ENCODE data around the gene ANKH. TPM values are rescaled to one million over a fixed set of nuclear protein-coding genes. Genes with fewer than 3 reads are reported as not detected.

Gene ANKH
- total and polyA plus RNA-seq, 10 of the 15 experiments (the other 5 are each of a cell fraction or from before 2014, with no cell fraction given): 2.1 to 43.9 (median 14.4) TPM

DNA sequence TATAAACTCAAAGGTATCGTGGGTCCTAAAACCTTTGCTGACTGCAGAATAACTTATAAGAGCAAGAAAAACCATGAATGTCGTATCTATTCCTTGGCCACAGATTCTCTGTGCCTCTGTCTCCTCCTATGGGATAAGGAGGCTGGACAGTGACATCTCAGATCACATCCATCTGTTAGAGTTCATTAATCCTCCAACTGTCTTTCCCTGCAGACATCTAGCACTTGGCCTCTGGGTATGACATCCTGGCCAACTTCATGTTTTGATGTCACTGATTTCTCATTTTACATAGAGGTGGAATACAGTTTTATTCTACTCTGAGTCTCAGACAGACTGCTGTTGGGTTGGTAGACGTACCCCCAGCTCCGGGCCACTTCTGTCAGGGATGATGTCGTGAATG is 120.9 kb downstream of the ANKH start:
- ChIA-PET POLR2A (no interaction called here), CTCF (no interaction called here), RAD21 (ENCODE audit: unreplicated experiment) (no interaction called here), SMC1A (ENCODE audit: uncharacterized antibody, unreplicated experiment) (no interaction called here)
- BruUV-seq (replicated peaks): no TSS peak
- intact Hi-C loops (cut with micrococcal nuclease; ENCODE audit: unreplicated experiment): no loop called here
- Histone ChIP-seq H3K9me3 (replicated peaks; ENCODE audit: control insufficient read depth, insufficient read depth, low read length) (no peaks in the 10 kb centered on the region), H3K79me2 (ENCODE audit: control insufficient read depth, insufficient read depth, low read length) (no peaks in the 10 kb centered on the region), H3K4me1 (ENCODE audit: control insufficient read depth, insufficient read depth, low read length) (no peaks in the 10 kb centered on the region), H3K4me2 (ENCODE audit: control insufficient read depth, insufficient read depth) (no peak overlapping the region), H3K27ac (ENCODE audit: control insufficient read depth, insufficient read depth) (no peak overlapping the region), H3K27me3 (replicated peaks in 1 of 2; ENCODE audit: control insufficient read depth in 2 of 2, insufficient read depth in 2 of 2, low read length in 1 of 2) (no peaks in the 10 kb centered on the region), H3K36me3 (ENCODE audit: control insufficient read depth in 2 of 2, insufficient read depth in 2 of 2, low read length in 1 of 2) (no peaks in the 10 kb centered on the region; a peak in 2 of 4 replicates), H3K4me3 (no peak overlapping the region), H4K20me1 (ENCODE audit: control insufficient read depth, insufficient read depth) (no peaks in the 10 kb centered on the region), H2AFZ (ENCODE audit: control insufficient read depth, low read depth, low read length) (no peak overlapping the region), H3K9ac (ENCODE audit: control insufficient read depth, insufficient read depth, low read length) (no peak overlapping the region)
- WGBS (ENCODE audit: insufficient coverage, insufficient replicate concordance, low lambda C conversion rate, missing lambda C conversion rate): 83% methylated on average over 5 of the region's 5 CpGs
- no peak for FAIRE-seq
- no peak for ATAC-seq
- no peak for TF ChIP-seq TCF7 (IDR thresholded peaks at IDR 0.05; ENCODE audit: borderline replicate concordance)
- TF ChIP-seq RB1 (IDR thresholded peaks at IDR 0.05; ENCODE audit: borderline replicate concordance): no peak
- TF ChIP-seq, protein P1, sequence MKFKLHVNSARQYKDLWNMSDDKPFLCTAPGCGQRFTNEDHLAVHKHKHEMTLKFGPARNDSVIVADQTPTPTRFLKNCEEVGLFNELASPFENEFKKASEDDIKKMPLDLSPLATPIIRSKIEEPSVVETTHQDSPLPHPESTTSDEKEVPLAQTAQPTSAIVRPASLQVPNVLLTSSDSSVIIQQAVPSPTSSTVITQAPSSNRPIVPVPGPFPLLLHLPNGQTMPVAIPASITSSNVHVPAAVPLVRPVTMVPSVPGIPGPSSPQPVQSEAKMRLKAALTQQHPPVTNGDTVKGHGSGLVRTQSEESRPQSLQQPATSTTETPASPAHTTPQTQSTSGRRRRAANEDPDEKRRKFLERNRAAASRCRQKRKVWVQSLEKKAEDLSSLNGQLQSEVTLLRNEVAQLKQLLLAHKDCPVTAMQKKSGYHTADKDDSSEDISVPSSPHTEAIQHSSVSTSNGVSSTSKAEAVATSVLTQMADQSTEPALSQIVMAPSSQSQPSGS (IDR thresholded peaks at IDR 0.05; ENCODE audit: low read length): no peak
- TF ChIP-seq SIN3A (IDR thresholded peaks at IDR 0.05; ENCODE audit: low read depth, low read length): no peak
- TF ChIP-seq NR2C2 (IDR thresholded peaks at IDR 0.05; ENCODE audit: borderline replicate concordance, control insufficient read depth, insufficient read length, low read depth): no peak
- TF ChIP-seq KLF5 (IDR thresholded peaks at IDR 0.05; ENCODE audit: partially characterized antibody): no peak
- no peak for TF ChIP-seq HDAC2 (IDR thresholded peaks at IDR 0.05)
- no peak for TF ChIP-seq CEBPB (IDR thresholded peaks at IDR 0.05; ENCODE audit: borderline replicate concordance in 1 of 2, low read depth in 2 of 2, low read length in 2 of 2)
- no peak for TF ChIP-seq PAX5 (IDR thresholded peaks at IDR 0.05; ENCODE audit: borderline replicate concordance, low read depth, low read length)
- DNase-seq (ENCODE audit: low read depth, low spot score): no peak
- in situ Hi-C loops (cut with MboI): no loop called here

Data from GM12878 (cell line).